ENCODE data around the gene CDC42BPA.
A peak's percentile ranks its signal among the peaks of the same experiment; 100 is the strongest.

The CDC42BPA gene

DNA sequence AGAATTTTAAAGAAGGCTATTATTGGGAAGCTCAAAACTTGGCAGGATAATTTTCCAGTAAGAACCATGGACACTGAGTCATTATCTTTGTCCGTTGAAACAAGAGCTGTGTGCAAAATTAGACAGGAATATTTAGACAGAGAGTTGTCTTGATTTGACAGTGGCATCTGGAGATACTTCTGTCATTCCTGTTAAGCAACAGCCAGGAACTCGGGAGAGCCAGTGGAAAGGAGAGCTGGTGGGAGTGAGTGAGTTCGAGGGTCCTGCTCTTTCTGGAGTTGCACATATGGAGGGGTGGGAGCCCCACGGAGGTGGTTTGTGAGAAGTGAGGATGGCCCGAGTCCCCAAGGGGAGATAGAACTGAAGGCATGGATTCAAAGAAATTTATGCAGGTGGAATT lies 375.1 kb downstream of the CDC42BPA start:
- DNase-seq (ENCODE audit: low read depth): no peak

DNA sequence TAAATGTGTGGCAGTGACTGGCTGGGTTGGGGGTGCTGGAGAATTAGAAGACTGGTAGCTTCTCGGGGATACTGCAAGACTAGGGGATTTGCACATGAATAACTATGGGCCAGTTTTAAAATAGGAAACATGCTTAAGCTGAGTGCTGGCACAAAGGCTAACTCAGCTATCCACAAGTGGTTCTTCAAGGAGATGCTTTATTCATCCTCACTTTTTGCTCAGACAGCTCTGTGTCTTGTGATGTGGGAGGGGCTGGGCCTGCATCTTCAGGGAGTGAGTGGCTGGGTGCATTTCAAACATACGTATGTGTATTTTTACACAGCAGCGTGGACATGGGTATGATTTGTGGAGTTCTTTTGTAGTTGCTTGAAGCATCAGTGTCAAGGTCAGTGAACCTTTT lies 375.9 kb downstream of the CDC42BPA start:
- DNase-seq (ENCODE audit: low read depth): no peak

DNA sequence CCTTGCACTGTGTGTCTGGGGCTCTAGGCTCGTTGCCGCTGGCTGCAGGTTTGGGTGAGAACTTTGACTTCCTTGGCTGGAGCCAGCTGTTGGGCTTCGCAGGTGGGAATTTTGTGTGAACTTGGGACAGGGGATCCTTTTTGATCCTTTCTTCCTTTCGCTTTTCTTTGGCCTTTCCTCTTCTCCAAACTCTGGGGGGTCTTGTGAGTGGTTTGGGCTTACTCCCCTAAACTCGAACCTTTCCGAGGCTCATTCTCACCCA lies 377.6 kb downstream of the CDC42BPA start:
- no peak for DNase-seq (ENCODE audit: low read depth)

DNA sequence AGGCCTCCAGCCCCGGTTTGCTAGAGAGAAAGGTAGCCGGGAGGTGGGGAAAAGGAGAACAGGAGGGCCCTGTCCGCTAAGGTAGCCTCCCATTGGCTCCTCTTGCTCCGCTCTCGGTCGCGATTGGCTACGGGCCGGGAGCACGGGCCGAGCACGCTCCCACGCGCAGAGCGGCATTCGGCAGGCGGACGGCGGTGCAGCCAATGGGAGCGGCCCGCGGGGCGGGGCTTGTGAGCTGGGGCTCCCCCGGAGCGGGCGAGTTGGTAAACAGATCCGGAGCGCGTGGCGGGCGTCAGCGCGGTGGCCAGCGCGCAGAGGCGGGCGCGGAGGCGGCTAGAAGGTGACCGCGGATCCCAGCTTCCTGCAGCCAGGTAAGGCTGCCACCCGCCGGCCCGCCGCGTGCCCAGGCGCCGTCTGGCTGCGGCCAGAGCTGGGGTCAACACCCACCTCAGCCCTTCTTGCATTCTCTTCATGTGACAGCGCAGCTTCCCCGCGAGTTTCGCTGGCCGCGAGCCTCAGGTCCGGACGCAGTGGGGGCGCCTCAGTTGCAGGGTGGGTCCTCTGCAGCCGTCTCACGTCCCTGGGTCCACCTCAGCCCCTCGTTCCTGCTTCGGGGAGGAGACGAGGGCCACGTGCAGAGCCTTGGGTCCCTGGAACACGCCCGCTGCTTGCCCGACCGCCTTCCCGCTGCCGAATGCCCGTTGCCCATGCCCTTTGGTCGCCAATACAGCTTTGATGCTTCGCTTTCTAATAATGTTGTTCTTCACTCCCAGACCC lies 378.1 kb downstream of the CDC42BPA start, which contains the start of gene COQ8A:
Gene COQ8A (plus strand): TSS at position 266 of the 777 bp plus-strand sequence. CDS start 21,092 bp downstream, outside the sequence.
- peak; percentile 99 for DNase-seq (ENCODE audit: low read depth)

Measured in amniotic epithelial cell (primary cell).